ENCODE results near the gene B3GALNT2.

- TF ChIP-seq CTCF (conservative IDR thresholded peaks at IDR 0.05; ENCODE audit: low read depth, low read length): no peak
- no peak for TF ChIP-seq EZH2phosphoT487 (IDR thresholded peaks at IDR 0.05; ENCODE audit: borderline replicate concordance, low read length)
These were observed 9.7 kb downstream of the B3GALNT2 start for GRCh38 chr1:235494531-235494930.

Data from PC-3 (cell line).